ENCODE data around the gene HASPIN.
"Not testable (repeated sequence)": the region's sequence is repeated elsewhere in the genome, so short reads cannot be mapped to it uniquely, and the experiment has no call there.

GRCh38 chr17:3705718-3705984 lies 18.1 kb upstream of the HASPIN start:
- not testable (repeated sequence) for TF ChIP-seq CTCF (conservative IDR thresholded peaks at IDR 0.05); EZH2 (IDR thresholded peaks at IDR 0.05; ENCODE audit: low read depth)

All from PC-9 (cell line).